ENCODE results near the gene PRKCA.
"Not testable (repeated sequence)": the region's sequence is repeated elsewhere in the genome, so short reads cannot be mapped to it uniquely, and the experiment has no call there.

The PRKCA gene

DNA sequence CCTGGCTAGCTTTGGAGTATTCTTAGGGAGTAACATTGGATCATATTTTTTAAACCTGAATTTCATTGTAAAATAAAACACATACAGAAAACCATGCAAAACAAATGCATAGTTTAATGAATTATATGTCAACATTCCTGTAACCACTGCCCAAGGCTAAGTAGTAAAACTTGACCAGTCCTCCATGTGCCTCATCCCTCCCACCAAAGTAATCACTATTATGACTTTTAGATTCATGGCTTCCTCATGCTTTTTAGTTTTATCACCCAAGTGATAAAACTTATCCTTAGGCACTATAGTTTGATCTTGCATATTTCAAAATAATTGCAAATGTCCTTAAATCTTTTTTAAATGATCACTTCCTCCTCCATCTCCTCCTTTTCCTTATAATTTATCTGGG lies 20.4 kb downstream of the PRKCA start:
- no peak for DNase-seq (ENCODE audit: low read depth in 2 of 3, low spot score in 1 of 3)

DNA sequence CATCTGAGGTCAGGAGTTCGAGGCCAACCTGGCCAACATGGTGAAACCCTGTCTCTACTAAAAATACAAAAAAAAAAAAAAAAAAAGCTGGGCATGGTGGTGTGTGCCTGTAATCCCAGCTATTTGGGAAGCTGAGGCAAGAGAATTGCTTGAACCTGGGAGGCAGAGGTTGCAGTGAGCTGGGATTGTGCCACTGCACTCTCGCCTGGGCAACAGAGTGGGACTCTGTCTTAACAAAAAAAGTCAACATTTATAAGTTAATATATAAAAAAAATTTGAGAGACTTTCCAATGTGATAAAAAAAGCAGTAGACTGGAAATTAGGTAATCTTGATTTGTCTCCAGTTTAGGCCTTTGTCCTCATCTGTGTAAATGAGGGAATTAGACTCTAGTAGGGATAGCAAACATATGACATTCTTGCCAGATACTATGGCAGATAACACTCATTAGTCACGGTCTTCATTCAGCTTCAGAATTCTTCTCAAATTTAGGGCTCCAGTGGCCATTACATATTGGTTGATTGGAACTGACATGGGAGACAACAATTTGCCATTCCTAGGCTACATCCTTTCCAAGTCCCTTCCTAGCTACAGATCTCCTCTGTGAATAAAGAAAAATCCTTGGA lies 22.1 kb downstream of the PRKCA start:
- not testable (repeated sequence) for DNase-seq (ENCODE audit: low read depth in 2 of 3, low spot score in 1 of 3)

DNA sequence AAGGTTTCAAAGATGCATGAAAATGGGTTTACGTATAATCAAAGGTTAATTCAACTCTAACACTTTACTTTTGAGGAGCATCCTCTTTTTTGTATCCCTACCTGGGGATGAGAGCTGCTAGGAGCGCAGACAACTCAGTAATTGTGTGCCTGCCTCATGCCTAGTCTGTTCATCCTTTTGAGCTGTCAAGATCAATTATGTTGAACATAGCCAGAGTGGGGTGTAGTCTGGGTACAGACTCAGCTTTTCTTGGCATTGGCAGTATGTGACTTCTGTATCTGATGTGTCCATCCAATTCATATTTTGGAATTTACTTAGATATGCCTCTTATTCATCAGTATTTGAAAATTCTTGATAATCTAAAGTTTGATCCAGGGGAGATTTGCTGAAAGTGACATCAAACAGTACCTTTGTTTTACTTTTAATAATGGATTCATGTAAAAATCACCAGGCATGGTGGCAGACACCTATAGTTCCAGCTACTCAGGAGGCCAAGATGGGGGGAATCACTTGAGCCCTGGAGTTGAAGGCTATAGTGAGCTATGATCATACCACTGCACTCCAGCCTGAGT lies 24.1 kb downstream of the PRKCA start:
- no peak for DNase-seq (ENCODE audit: low read depth in 2 of 3, low spot score in 1 of 3)

DNA sequence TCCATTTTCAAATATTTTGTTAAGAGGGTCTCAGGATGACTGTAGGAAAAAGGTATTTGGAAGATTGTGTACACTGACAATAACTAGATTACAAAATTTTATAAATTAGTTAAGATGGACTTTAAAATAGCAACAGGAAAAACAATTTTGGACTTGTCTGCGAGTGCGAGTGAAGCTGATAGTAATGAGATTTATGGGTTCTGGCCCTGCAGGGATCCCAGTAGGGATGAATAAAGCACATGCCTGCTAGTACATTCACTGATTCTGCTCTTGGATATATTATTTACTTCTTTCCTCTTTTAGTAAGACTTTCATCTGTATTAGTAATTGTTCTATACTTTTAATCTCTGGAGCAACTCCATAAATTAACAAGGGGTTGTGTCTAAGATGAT lies 28.2 kb downstream of the PRKCA start:
- DNase-seq (ENCODE audit: low read depth in 2 of 3, low spot score in 1 of 3): no peak

- DNase-seq (ENCODE audit: low read depth in 2 of 3, low spot score in 1 of 3): no peak
Measured at GRCh38 chr17:66331038-66331816, 28.8 kb downstream of the PRKCA start.

GRCh38 chr17:66335797-66336196 lies 33.4 kb downstream of the PRKCA start:
- no peak for DNase-seq (ENCODE audit: low read depth in 2 of 3, low spot score in 1 of 3)

- DNase-seq (ENCODE audit: low read depth in 2 of 3, low spot score in 1 of 3): no peak
Measured at GRCh38 chr17:66337268-66337667, 34.9 kb downstream of the PRKCA start.

DNA sequence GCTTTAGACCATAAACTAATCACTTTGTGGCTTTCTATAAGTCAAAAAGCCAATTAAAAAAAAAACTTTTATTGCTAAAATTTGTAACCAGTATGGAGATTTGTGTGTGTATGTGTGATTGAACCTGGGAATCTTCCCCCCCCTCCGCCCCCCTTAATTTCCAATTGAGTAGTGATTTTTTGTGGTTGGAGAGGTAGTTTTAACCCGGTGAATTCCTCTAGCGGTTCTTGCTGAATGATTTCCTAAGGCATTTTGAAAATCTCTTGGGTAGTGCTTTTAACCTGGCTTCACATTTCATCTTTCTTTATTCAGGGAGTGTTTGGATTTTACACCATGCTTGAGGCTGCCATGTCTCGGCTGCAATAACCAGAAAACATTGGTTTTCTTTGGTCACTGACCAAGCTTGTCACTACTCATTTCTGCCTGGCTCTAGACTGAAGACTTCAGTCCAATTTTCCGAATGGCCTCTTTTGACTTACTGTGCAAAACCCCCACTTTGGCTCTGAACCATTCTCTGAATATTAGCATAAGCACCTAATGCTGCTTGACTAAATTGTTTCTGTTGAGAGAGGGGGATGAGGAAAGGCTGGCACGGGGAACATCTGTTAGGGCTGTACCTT lies 35.6 kb downstream of the PRKCA start:
- DNase-seq (ENCODE audit: low read depth in 2 of 3, low spot score in 1 of 3): no peak

- DNase-seq (ENCODE audit: low read depth in 2 of 3, low spot score in 1 of 3): no peak
Measured at GRCh38 chr17:66338937-66339336, 36.5 kb downstream of the PRKCA start.

GRCh38 chr17:66339561-66339960 lies 37.1 kb downstream of the PRKCA start:
- no peak for DNase-seq (ENCODE audit: low read depth in 2 of 3, low spot score in 1 of 3)

GRCh38 chr17:66340720-66341119 lies 38.3 kb downstream of the PRKCA start:
- DNase-seq (ENCODE audit: low read depth in 2 of 3, low spot score in 1 of 3): no peak

DNA sequence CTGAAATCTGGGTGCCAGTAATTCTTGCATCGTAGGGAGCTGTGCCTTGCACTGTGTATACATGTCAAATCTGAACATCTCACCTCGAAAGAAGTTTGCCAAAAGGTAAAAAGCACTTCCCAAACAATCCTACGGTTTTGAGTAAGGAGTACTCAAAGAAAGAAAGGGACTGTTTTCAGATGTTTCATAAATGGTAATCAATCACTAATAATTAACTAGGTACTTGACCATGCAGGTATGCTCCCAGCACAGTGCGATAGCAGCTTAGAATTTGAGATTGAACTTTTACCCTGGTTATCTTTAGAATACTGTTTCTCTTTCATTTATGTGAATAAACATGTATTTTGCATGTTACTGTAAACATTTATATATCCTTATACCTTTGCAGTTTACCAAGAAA lies 39.0 kb downstream of the PRKCA start:
- DNase-seq (ENCODE audit: low read depth in 2 of 3, low spot score in 1 of 3): no peak

- not testable (repeated sequence) for DNase-seq (ENCODE audit: low read depth in 2 of 3, low spot score in 1 of 3)
Measured at GRCh38 chr17:66342263-66342662, 39.9 kb downstream of the PRKCA start.

DNA sequence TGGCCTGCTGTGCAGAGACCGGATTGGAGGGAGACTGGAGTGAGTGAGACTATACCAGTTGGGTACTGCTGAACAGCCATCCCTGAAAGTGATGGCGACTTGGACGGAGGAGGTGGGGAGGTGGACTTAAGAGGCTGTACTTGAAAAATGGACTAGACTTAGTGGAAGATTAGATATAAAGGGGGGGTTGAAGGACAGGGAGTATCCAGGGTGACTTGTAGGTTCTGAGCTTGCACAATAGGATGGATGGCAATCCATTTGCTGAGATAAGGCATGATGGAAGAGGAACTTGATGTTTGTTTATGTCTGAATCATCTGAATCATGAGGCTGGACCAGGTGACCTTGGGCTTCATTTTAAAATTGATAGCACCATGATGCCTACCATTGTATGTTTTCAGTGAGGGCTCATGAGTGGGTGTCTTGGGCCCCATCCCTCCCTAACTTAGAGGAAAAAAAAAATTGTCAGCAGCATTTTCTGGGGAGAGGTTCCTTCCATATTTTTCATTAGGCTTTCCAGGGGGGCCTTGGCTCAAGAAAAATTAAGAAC lies 41.2 kb downstream of the PRKCA start:
- DNase-seq (ENCODE audit: low read depth in 2 of 3, low spot score in 1 of 3): no peak

GRCh38 chr17:66344473-66344872 lies 42.1 kb downstream of the PRKCA start:
- DNase-seq (ENCODE audit: low read depth in 2 of 3, low spot score in 1 of 3): no peak

GRCh38 chr17:66345264-66345663 lies 42.9 kb downstream of the PRKCA start:
- no peak for DNase-seq (ENCODE audit: low read depth in 2 of 3, low spot score in 1 of 3)

DNA sequence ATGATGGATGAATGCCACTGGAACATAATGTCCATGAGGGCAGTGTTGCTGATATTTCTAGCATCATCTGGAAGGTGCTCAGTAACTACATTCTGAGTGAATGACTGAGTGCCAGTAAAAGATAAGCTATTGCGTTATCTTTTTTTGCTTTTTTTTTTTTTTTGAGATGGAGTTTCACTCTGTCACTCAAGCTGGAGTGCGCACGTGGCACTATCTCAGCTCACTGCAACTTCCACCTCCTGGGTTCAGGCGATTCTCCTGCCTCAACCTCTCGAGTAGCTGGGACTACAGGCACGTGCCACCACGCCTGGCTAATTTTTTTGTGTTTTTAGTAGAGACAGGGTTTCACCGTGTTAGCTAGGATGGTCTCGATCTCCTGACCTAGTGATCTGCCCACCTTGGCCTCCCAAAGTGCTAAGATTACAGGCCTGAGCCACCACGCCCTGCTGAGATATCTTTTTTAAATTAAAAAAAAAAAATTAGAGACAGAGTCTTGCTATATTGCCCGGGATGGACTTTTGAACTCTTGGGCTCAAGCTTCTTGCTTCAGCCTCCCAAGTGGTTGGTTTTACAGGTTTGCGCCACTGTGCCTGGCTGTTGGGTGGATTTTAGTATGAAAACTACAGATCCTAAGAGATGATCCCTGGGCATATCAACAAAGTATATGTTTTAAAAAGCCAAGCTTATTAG lies 43.7 kb downstream of the PRKCA start:
- not testable (repeated sequence) for DNase-seq (ENCODE audit: low read depth in 2 of 3, low spot score in 1 of 3)

GRCh38 chr17:66347661-66348514 lies 45.5 kb downstream of the PRKCA start:
- DNase-seq (ENCODE audit: low read depth in 2 of 3, low spot score in 1 of 3): no peak

GRCh38 chr17:66348584-66349165 lies 46.3 kb downstream of the PRKCA start:
- no peak for DNase-seq (ENCODE audit: low read depth in 2 of 3, low spot score in 1 of 3)

Data from stimulated activated CD4-positive, alpha-beta T cell treated with anti-CD3 and anti-CD28 coated beads, Interleukin-12 subunit alpha, Interleukin-12 subunit beta, amount 100 ng/mL, for 48 hours (primary cell).